K562 (cell line): ENCODE results near the gene DLST. TPM values are rescaled to one million over a fixed set of nuclear protein-coding genes. Genes with fewer than 3 reads are reported as not detected.

Experiments used
- ASH1L ChIP-seq: fragments of 450-650 bp; IDR thresholded peaks from 2 replicates; pipeline ENCODE4 v1.6.1; 2018; ENCODE audit warnings: borderline replicate concordance, mild to moderate bottlenecking, low read depth; ENCODE audit not compliant: partially characterized antibody
- BCOR ChIP-seq: fragments of 450-650 bp; IDR thresholded peaks from 2 replicates; pipeline ENCODE4 v1.6.1; 2016
- BRCA1 ChIP-seq, 2 experiments: fragments of 450-650 bp in 1 of 2; sonication (generic) in 1 of 2; formaldehyde crosslinking in 1 of 2; IDR thresholded peaks; 2 replicates each; pipeline versions ENCODE4 v1.5.0 to v1.6.1; 2017 to 2020; ENCODE audit warnings: mild to moderate bottlenecking in 1 of 2, missing genetic modification reagents in 1 of 2
- BRD4 ChIP-seq: fragments of 200-600 bp; sonication (generic); IDR thresholded peaks from 2 replicates; pipeline ENCODE4 v1.6.1; 2017; ENCODE audit warnings: inconsistent platforms
- BRF1 ChIP-seq: IDR thresholded peaks from 3 replicates; pipeline ENCODE4 v1.6.1; 2011; ENCODE audit warnings: borderline replicate concordance, mild to moderate bottlenecking; ENCODE audit not compliant: insufficient read length; ENCODE audit errors: extremely low read depth
- DACH1 ChIP-seq: fragments of 450-650 bp; IDR thresholded peaks from 2 replicates; pipeline ENCODE4 v1.6.1; 2018; ENCODE audit not compliant: partially characterized antibody
- ELF2 ChIP-seq: fragments of 250-450 bp; sonication (Bioruptor Pico); IDR thresholded peaks from 2 replicates; pipeline ENCODE4 v1.5.0; 2021; ENCODE audit warnings: mild to moderate bottlenecking
- FOXA3 ChIP-seq, 2 experiments: fragments of 450-650 bp in 1 of 2; sonication (generic) in 1 of 2; formaldehyde crosslinking; IDR thresholded peaks in 1 of 2; conservative IDR thresholded peaks in 1 of 2; 2 replicates each; pipeline versions ENCODE4 v1.4.0 to v1.8.0; 2020 to 2022; ENCODE audit warnings: mild to moderate bottlenecking in 2 of 2, missing genetic modification reagents in 1 of 2
- FOXK2 ChIP-seq, 2 experiments: fragments of 450-650 bp; IDR thresholded peaks in 1 of 2; conservative IDR thresholded peaks in 1 of 2; 2 replicates each; pipeline ENCODE4 v1.6.1; 2016; ENCODE audit warnings: low read depth in 2 of 2, mild to moderate bottlenecking in 1 of 2
- GTF2A2 ChIP-seq: IDR thresholded peaks from 2 replicates; pipeline ENCODE4 v1.6.1; 2016; ENCODE audit warnings: mild to moderate bottlenecking, missing genetic modification characterization, missing compliant biosample characterization
- GTF2F1 ChIP-seq: IDR thresholded peaks from 2 replicates; pipeline ENCODE4 v1.6.1; 2011; ENCODE audit warnings: low read depth, low read length, improper control_type of control experiment
- KDM5B ChIP-seq: fragments of 200-600 bp; sonication (generic); IDR thresholded peaks from 2 replicates; pipeline ENCODE4 v1.6.1; 2012; ENCODE audit warnings: low read depth, mild to moderate bottlenecking, moderate library complexity, low read length, control low read depth, inconsistent platforms; ENCODE audit not compliant: insufficient replicate concordance
- NFIC ChIP-seq: fragments of 450-650 bp; IDR thresholded peaks from 2 replicates; pipeline ENCODE4 v1.6.1; 2017; ENCODE audit warnings: mild to moderate bottlenecking, inconsistent platforms
- NR2C1 ChIP-seq, 2 experiments: fragments of 450-650 bp; IDR thresholded peaks; 2 replicates each; pipeline ENCODE4 v1.6.1; 2017; ENCODE audit warnings: mild to moderate bottlenecking in 2 of 2, antibody characterized with exemption in 1 of 2, inconsistent platforms in 1 of 2, missing compliant biosample characterization in 1 of 2, missing genetic modification characterization in 1 of 2
- PHF20 ChIP-seq: fragments of 450-650 bp; IDR thresholded peaks from 2 replicates; pipeline ENCODE4 v1.6.1; 2018; ENCODE audit not compliant: partially characterized antibody
- PTBP1 ChIP-seq: fragments of 200-400 bp; formaldehyde crosslinking; IDR thresholded peaks from 2 replicates; pipeline ENCODE4 v1.6.1; 2017; ENCODE audit warnings: low read depth, low read length
- SREBF1 ChIP-seq: fragments of 150-350 bp; IDR thresholded peaks from 2 replicates; pipeline ENCODE4 v1.6.1; 2014; ENCODE audit warnings: antibody characterized with exemption, low read depth, low read length, borderline replicate concordance
- TBP ChIP-seq: optimal IDR thresholded peaks from 2 replicates; pipeline ENCODE3; 2011; ENCODE audit warnings: low read depth, low read length, improper control_type of control experiment
- YBX1 ChIP-seq: fragments of 450-650 bp; IDR thresholded peaks from 2 replicates; pipeline ENCODE4 v1.7.1; 2016; ENCODE audit warnings: mild to moderate bottlenecking
- ZBTB1 ChIP-seq: sonication (generic); formaldehyde crosslinking; IDR thresholded peaks from 2 replicates; pipeline ENCODE4 v1.8.1; 2023; ENCODE audit warnings: missing genetic modification reagents, low read depth, mild to moderate bottlenecking, borderline replicate concordance
- ZFP36 ChIP-seq: fragments of 150-350 bp; IDR thresholded peaks from 2 replicates; pipeline ENCODE4 v1.6.1; 2018; ENCODE audit warnings: low read length, low read depth; ENCODE audit not compliant: partially characterized antibody
- ZFX ChIP-seq: sonication (generic); formaldehyde crosslinking; IDR thresholded peaks from 2 replicates; pipeline ENCODE4 v1.8.0; 2022; ENCODE audit warnings: mild to moderate bottlenecking, missing genetic modification reagents, moderate library complexity
- ZKSCAN1 ChIP-seq: fragments of 150-350 bp; IDR thresholded peaks from 2 replicates; pipeline ENCODE4 v1.6.1; 2016; ENCODE audit warnings: low read depth, low read length
- ZNF184 ChIP-seq: sonication (generic); formaldehyde crosslinking; IDR thresholded peaks from 2 replicates; pipeline ENCODE4 v1.5.0; 2020; ENCODE audit warnings: missing genetic modification reagents
- ZNF695 ChIP-seq: fragments of 450-650 bp; formaldehyde crosslinking; IDR thresholded peaks from 2 replicates; pipeline ENCODE4 v1.4.0; 2020; ENCODE audit warnings: mild to moderate bottlenecking, moderate library complexity
- polyA plus RNA-seq, 8 experiments: library from polyadenylated mRNA; depleted of rRNA in 4 of 8; stranded (reverse) in 5 of 8; unstranded in 3 of 8; fragments of >200 nt; fragmentation: Nextera tagmentation in 2 of 8; fragmentation: Illumina TruSeq in 1 of 8; extraction: Ambion mirVana in 2 of 8; extraction: Trizol in 1 of 8; gene quantifications; 2 replicates each; pipeline versions ENCODE4 v1.2.1 to v1.2.3, GENCODE V29; 2011 to 2014; ENCODE audit warnings: inconsistent platforms in 1 of 8, missing spikeins in 1 of 8
- total RNA-seq, 7 experiments: library from RNA; depleted of rRNA in 6 of 7; stranded (reverse); fragments of >200 nt in 6 of 7; fragmentation: Illumina TruSeq in 2 of 7; extraction: Trizol in 2 of 7; gene quantifications; 2 replicates each; pipeline versions ENCODE4 v1.2.1 to v1.2.3, GENCODE V29; 2011 to 2021; ENCODE audit warnings: low replicate concordance in 1 of 7
- TF ChIP-seq, protein P1 (sequence below): sonication (generic); formaldehyde crosslinking; IDR thresholded peaks from 2 replicates; pipeline ENCODE4 v1.8.1; 2023; ENCODE audit warnings: mild to moderate bottlenecking, missing genetic modification reagents
- TF ChIP-seq, protein P2 (sequence below): sonication (generic); formaldehyde crosslinking; IDR thresholded peaks from 2 replicates; pipeline ENCODE4 v1.8.0; 2022; ENCODE audit warnings: missing genetic modification reagents, mild to moderate bottlenecking, moderate library complexity, borderline replicate concordance

The DLST gene
- total and polyA plus RNA-seq, 9 of the 15 experiments (the other 6 are each of a cell fraction or from before 2014, with no cell fraction given): 3.0 to 73.7 (median 45.4) TPM

DNA sequence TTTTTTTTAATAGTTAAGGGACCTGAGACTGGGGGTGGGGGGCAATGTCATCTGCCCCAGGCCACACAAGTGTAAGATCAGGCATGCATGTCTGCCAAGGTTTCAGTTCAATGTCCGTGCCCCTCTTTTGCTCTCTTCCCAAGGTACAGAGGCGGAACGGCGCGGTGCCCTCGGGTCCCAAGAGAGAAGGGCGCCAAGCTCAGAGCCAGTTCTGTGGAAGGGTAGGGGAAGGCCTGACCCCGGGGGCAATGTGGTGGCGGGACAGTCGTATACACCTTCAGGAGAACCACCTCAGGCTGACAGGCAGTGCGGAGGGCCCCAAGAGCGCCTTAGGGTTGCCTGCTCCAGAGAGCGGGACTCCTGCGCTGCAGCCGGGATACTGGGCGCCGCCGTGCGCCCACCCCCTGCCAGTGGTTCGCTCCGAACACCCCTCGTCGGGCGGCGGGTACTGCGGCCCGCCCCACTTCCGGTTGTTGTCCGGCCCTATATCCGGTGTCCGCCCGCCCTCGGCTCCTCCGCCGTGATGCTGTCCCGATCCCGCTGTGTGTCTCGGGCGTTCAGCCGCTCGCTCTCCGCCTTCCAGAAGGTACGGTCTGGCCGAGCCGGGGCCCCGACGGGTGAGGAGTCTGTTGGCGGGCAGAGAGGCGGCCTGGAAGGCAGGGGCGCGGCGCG lies at the start of gene DLST (continued):
- TF ChIP-seq, protein P1, sequence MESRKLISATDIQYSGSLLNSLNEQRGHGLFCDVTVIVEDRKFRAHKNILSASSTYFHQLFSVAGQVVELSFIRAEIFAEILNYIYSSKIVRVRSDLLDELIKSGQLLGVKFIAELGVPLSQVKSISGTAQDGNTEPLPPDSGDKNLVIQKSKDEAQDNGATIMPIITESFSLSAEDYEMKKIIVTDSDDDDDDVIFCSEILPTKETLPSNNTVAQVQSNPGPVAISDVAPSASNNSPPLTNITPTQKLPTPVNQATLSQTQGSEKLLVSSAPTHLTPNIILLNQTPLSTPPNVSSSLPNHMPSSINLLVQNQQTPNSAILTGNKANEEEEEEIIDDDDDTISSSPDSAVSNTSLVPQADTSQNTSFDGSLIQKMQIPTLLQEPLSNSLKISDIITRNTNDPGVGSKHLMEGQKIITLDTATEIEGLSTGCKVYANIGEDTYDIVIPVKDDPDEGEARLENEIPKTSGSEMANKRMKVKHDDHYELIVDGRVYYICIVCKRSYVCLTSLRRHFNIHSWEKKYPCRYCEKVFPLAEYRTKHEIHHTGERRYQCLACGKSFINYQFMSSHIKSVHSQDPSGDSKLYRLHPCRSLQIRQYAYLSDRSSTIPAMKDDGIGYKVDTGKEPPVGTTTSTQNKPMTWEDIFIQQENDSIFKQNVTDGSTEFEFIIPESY: 0 out of 2 replicates have a peak, but pooled peaks have one; percentile 14
- TF ChIP-seq YBX1: no peak
- peak; percentile 80; the same call in 1 of the 2 replicates for TF ChIP-seq SREBF1
- TF ChIP-seq PTBP1: no peak
- TF ChIP-seq TBP: peak; percentile 75
- 0 out of 2 replicates have a peak, but pooled peaks have one; percentile 60 for TF ChIP-seq ZBTB1 (CRISPR knock-in tag)
- no peak for TF ChIP-seq BRF1
- TF ChIP-seq DACH1: no peak
- TF ChIP-seq NR2C1 (IDR thresholded peaks at IDR 0.05): no peak
- peak; percentile 42 for TF ChIP-seq NR2C1 (tag; IDR thresholded peaks at IDR 0.05)
- peak; percentile 65 for TF ChIP-seq ZFX
- peak; percentile 76 for TF ChIP-seq PHF20
- TF ChIP-seq ZKSCAN1: 0 out of 2 replicates have a peak, but pooled peaks have one; percentile 18
- TF ChIP-seq ELF2 (CRISPR knock-in tag): 0 out of 2 replicates have a peak, but pooled peaks have one; percentile 15
- TF ChIP-seq NFIC: peak; percentile 15; the same call in 1 of the 2 replicates
- TF ChIP-seq GTF2F1: no peak
- peak; percentile 49 for TF ChIP-seq KDM5B
- no peak for TF ChIP-seq FOXA3 (CRISPR knock-in tag; conservative IDR thresholded peaks at IDR 0.05 in 1 of 2, IDR thresholded peaks at IDR 0.05 in 1 of 2)
- TF ChIP-seq, protein P2, sequence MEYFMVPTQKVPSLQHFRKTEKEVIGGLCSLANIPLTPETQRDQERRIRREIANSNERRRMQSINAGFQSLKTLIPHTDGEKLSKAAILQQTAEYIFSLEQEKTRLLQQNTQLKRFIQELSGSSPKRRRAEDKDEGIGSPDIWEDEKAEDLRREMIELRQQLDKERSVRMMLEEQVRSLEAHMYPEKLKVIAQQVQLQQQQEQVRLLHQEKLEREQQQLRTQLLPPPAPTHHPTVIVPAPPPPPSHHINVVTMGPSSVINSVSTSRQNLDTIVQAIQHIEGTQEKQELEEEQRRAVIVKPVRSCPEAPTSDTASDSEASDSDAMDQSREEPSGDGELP: peak; percentile 64; the same call in 1 of the 2 replicates
- TF ChIP-seq ZNF695 (CRISPR knock-in tag): no peak
- no peak for TF ChIP-seq BRD4
- no peak for TF ChIP-seq ZNF184
- TF ChIP-seq GTF2A2 (tag): no peak
- peak in 1 of 2 experiments; percentile 99; a peak in 2 of 4 replicates for TF ChIP-seq FOXK2 (conservative IDR thresholded peaks at IDR 0.05 in 1 of 2, IDR thresholded peaks at IDR 0.05 in 1 of 2; ENCODE audit: low read depth in 2 of 2)
- no peak for TF ChIP-seq ZFP36
- 0 out of 2 replicates have a peak, but pooled peaks have one; percentile 18 for TF ChIP-seq BCOR
- no peak for TF ChIP-seq BRCA1 (IDR thresholded peaks at IDR 0.05)
- no peak for TF ChIP-seq BRCA1 (CRISPR knock-in tag; IDR thresholded peaks at IDR 0.05)
- TF ChIP-seq ASH1L: peak; percentile 35
